ES-I3 (cell line): ENCODE results near the gene CPB2.

ENCODE experiments used
- H3K36me3 ChIP-seq: 2 replicates; pipeline ENCODE4 v1.6.1; 2013; ENCODE audit warnings: mild to moderate bottlenecking, low read length, control low read depth, moderate library complexity; ENCODE audit not compliant: insufficient read depth
- H3K4me1 ChIP-seq: 2 replicates; pipeline ENCODE4 v1.6.1; 2013; ENCODE audit warnings: mild to moderate bottlenecking, control low read depth, low read length; ENCODE audit not compliant: insufficient read depth
- H3K9ac ChIP-seq: 2 replicates; pipeline ENCODE4 v1.6.1; 2013; ENCODE audit warnings: low read depth, mild to moderate bottlenecking, low read length, moderate library complexity
- H3K9me3 ChIP-seq: 2 replicates; pipeline ENCODE4 v1.6.1; 2013; ENCODE audit warnings: mild to moderate bottlenecking, low read length, moderate library complexity; ENCODE audit not compliant: control insufficient read depth, insufficient read depth

Gene CPB2

DNA sequence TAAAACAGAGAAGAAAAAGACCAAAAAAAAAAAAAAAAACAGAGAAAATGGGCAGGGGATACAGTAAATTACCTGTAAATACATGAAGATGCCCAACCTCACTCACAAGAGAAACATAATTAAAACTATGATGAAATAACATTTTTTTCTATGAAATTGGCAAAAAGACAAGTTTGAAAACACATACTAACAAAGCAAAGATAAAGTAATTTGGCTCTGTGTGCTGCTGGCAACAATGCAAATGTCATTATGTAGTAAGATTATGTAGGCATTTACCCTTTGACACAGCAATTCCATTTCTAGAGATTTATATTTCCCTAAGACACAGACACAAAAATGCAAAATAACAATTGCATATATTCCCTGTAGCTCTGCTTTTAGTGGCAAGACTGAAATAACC, 72.5 kb downstream of the CPB2 start:
- Histone ChIP-seq H3K9ac (no peak overlapping the region), H3K9me3 (no peaks in the 10 kb centered on the region), H3K4me1 (no peaks in the 10 kb centered on the region), H3K36me3 (no peaks in the 10 kb centered on the region)

DNA sequence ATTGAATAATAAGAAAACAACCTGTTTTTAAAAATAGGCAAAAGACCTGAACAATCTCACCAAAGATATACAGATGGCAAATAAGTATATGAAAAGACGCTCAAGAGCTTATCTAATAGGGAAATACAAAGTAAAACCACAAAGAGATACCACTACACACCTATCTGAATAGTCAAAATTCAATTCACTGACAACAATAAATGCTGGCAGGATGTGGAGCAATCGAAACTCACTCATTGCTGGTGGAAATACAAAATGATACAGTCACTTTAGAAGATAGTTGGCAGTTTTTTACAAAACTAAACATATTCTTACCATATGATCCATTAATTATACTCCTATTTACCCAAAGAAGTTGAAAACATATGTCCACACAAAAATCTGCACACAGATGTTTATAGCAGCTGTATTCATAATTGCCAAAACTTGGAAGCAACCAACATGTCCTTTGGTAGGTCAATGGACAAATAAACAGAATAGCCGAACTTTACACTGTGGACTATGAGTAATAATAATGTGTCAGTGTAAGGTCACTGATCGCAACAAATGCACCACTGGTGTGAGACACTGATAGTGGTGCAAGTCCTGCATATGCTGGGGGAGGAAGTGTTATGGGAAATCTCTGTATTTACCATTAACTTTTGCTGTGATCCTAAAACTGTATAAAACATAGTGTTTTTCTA, 73.1 kb downstream of the CPB2 start:
- Histone ChIP-seq H3K9me3 (no peaks in the 10 kb centered on the region), H3K36me3 (no peaks in the 10 kb centered on the region), H3K9ac (no peak overlapping the region), H3K4me1 (no peaks in the 10 kb centered on the region)

DNA sequence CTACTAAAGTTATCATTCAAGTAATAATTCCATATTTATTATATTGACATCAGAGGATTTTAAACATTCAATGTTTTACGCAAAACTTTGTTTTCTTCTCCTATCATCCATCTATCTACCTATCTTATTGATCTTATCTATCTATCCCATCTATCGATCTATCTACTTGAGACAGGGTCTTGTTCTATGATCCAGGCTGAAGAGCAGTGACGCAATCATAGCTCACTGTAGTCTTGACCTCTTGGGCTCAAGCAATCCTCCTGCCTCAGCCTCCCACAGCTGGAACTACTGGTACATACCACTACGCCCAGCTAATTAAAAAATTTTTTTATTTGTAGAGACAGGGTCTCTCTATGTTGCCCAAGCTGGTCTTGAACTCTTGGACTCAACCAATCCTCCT, 79.7 kb downstream of the CPB2 start:
- H3K4me1 ChIP-seq = no peaks in the 10 kb centered on the region
- no peaks in the 10 kb centered on the region for H3K36me3 ChIP-seq
- H3K9ac ChIP-seq = no peak overlapping the region
- no peaks in the 10 kb centered on the region for H3K9me3 ChIP-seq

DNA sequence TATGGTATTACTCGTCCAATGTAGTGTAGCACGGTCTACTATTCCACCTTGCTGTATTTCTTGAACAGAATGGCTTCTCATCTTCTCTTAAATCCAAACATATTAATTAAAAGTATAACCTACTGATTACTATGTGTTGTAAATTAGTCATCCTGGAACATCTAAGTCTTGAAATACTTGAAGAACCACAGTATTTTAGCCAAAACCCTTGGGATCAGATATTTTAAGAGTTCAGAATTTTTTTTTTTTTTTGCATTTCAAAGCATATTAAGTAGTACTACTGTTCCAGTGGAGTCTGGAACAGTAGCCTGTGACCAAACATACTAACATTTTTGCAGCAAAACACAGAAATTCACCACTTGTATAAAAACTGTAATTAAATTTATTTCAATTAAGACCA, 82.4 kb downstream of the CPB2 start:
- H3K36me3 ChIP-seq = no peaks in the 10 kb centered on the region; the same call in 1 of the 2 replicates
- no peaks in the 10 kb centered on the region for H3K9me3 ChIP-seq
- no peak overlapping the region for H3K9ac ChIP-seq
- H3K4me1 ChIP-seq = no peaks in the 10 kb centered on the region

DNA sequence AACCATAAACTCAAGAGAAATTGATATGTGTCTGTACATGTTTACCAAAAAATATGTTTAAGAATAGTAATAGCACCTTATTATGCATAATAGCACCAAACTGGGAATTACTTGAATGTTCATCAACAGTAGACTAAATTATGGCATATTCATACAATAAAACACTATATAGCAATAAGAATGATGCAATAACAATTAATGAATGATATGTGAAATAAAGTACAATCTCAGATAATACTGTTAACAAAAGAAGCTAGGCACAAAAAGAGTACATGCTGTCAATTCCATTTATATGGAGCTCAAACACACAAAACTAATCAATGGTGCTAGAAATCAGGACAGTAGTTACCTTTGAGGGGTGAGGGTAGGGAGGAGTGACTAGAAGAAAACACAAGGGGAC, 88.6 kb downstream of the CPB2 start:
- Histone ChIP-seq H3K9me3 (no peaks in the 10 kb centered on the region), H3K9ac (no peak overlapping the region), H3K36me3 (peaks cover 3% of the 10 kb centered on the region; the same call in 1 of the 2 replicates), H3K4me1 (no peaks in the 10 kb centered on the region)

DNA sequence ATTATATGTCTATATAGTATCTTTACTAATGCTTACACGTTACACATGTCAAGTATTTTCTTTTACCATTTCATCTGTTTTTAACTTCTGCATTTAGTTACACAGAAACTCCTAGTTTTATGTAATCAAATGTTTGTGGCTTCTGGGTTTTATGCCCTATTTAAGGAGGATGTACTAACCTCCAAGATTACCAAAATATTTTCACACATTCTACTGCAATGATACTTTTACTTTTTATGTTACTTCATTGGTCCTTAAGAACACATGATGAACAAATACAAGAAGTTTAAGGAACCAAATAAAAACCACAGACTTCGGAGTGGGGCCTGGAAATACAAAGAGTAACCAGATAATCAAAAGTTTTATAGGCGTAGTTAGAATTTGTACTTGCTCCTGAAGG, 89.5 kb downstream of the CPB2 start:
- H3K9ac ChIP-seq = no peak overlapping the region
- peaks cover 3% of the 10 kb centered on the region; the same call in 1 of the 2 replicates for H3K36me3 ChIP-seq
- no peaks in the 10 kb centered on the region for H3K4me1 ChIP-seq
- H3K9me3 ChIP-seq = no peaks in the 10 kb centered on the region

DNA sequence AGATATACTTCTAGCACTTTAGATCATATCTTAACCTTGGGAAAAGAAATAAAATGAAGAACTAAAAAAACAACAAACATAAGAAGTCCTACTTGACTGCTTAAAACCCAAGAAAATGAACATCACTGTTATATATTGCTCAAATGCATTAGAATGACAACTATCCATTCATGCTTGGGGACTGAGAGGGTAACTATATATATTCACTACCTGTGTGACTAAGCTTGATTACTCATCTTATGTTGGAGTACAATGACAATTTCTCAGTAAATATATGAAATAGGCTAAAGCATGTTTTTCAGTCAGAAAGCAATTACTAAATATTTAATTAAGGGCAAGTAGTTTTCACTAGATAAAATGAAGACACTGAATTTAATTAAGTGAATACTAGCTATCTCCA, 92.4 kb downstream of the CPB2 start:
- Histone ChIP-seq H3K9ac (no peak overlapping the region), H3K4me1 (no peaks in the 10 kb centered on the region), H3K9me3 (no peaks in the 10 kb centered on the region), H3K36me3 (peaks cover 3% of the 10 kb centered on the region; the same call in 1 of the 2 replicates)

DNA sequence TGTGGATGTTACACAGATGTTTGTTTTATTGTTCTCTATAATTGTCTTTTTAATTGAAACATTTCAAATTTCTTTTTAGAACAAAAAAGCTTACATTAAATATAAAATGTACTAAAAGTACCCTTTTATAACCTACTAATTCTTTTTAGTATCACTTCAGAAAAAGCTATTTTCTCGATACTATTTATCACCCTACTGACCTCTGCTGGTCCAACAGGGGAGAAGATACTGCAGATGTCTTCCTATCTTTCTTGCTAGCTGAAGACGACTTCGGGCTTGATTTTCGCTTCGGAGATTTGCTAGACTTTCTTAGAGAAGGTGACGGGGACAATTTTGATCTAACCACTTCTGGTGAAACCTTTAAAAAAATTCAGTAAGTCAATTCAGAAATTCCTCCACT, 94.7 kb downstream of the CPB2 start:
- no peaks in the 10 kb centered on the region; the same call in 1 of the 2 replicates for H3K36me3 ChIP-seq
- H3K9ac ChIP-seq = no peak overlapping the region
- no peaks in the 10 kb centered on the region for H3K9me3 ChIP-seq
- no peaks in the 10 kb centered on the region for H3K4me1 ChIP-seq

DNA sequence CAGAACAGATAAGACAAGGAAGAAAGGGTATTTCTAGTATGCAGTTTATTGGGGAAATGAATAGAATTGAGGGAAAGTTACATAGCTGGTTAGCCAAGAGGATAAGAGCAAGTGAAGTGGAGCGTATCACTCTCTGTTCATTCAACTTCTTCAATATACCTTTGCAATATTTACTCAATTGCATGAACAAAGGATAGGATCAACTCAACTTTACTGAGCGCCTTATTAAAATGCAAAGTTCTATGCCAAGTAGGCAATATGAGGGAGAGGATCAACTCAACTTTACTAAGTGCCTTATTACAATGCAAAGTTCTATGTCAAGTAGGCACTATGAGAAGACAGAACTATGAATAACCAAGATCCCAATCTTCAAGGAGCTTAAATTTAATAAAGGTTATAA, 96.2 kb downstream of the CPB2 start:
- Histone ChIP-seq H3K9me3 (no peaks in the 10 kb centered on the region), H3K36me3 (no peaks in the 10 kb centered on the region; the same call in 1 of the 2 replicates), H3K4me1 (no peaks in the 10 kb centered on the region), H3K9ac (no peak overlapping the region)

DNA sequence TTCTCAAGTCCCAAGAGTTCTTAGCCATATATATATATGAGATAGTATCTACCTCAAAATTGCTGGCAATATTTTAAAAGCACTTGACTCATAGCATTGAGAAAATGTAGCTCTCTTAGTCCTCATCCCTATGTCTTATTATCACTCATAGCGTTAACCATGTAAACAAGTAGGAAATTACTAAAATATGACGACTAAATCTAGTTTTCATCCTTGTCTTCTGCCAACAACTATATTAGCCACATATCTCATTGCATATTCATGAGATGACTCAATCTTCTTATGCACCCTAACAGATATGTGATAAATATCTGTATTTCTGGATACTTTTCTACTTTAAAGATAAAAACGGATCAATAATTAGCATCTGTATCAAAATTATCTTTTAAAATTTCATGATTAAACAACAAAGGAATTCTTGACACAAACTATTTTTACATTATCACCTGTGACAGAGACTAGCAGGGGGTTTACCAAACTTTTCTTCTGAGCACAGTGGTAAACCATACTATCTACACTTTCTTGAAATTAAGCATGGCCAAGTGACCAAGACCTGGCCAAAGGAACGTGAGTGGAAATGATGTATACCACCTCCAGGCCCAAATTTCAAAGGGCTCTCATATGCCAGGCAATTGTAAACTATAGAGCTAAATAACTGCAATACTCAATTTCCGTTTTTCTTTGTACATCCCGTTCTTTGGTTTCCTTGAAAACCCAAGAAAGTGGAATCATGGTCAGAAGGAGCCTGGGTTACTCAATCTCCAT, 98.0 kb downstream of the CPB2 start:
- no peak overlapping the region for H3K9ac ChIP-seq
- no peaks in the 10 kb centered on the region for H3K9me3 ChIP-seq
- H3K36me3 ChIP-seq = peaks cover 4% of the 10 kb centered on the region

DNA sequence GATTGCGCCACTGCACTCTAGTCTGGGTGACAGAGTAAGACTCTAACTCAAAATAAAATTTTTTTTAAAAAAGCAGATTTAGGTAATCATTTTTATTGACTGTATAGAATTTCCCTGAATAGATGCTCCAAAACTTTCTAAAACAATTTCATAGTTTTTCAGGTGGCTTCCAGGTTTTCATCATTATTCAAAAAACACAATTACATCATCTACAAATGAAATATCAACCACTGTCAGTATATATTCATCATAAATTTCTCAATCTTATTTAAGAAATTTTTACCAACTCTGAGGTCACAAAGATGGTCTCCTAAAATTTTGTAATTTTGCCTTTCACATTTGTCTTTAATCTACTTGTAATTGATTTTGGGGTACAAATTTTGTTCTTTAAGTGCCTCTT, 100.3 kb downstream of the CPB2 start:
- H3K4me1 ChIP-seq = no peaks in the 10 kb centered on the region
- H3K9ac ChIP-seq = no peak overlapping the region
- no peaks in the 10 kb centered on the region for H3K9me3 ChIP-seq
- H3K36me3 ChIP-seq = peaks cover 4% of the 10 kb centered on the region

More for the DNA sequence above, 98.0 kb downstream of the CPB2 start:
- H3K4me1 ChIP-seq = no peaks in the 10 kb centered on the region
